Neuronal stem cell (in vitro differentiated cells): ENCODE results near the gene KBTBD7.

Experiments
- DNase-seq: peaks from one replicate; pipeline ENCODE4 v3.0.0-alpha.2; 2013; ENCODE audit warnings: low spot score
- H2AFZ ChIP-seq: one replicate; pipeline ENCODE4 v1.6.1; 2013; ENCODE audit warnings: mild to moderate bottlenecking, low read length, inconsistent platforms
- H2AK5ac ChIP-seq: 2 replicates; pipeline ENCODE4 v1.6.1; 2013; ENCODE audit warnings: low read depth, mild to moderate bottlenecking, inconsistent platforms, low read length, moderate library complexity, mixed read lengths
- H2BK120ac ChIP-seq: 2 replicates; pipeline ENCODE4 v1.6.1; 2013; ENCODE audit warnings: low read depth, mild to moderate bottlenecking, inconsistent platforms, low read length, moderate library complexity, mixed read lengths
- H2BK12ac ChIP-seq: one replicate; pipeline ENCODE4 v1.6.1; 2013; ENCODE audit warnings: low read length, inconsistent platforms
- H2BK15ac ChIP-seq: 2 replicates; pipeline ENCODE4 v1.6.1; 2013; ENCODE audit warnings: mild to moderate bottlenecking, low read length, inconsistent platforms, mixed read lengths
- H2BK5ac ChIP-seq: one replicate; pipeline ENCODE4 v1.6.1; 2013; ENCODE audit warnings: inconsistent platforms, mild to moderate bottlenecking, low read length, moderate library complexity
- H3K14ac ChIP-seq: one replicate; pipeline ENCODE4 v1.6.1; 2013; ENCODE audit warnings: low read length, inconsistent platforms
- H3K18ac ChIP-seq: 2 replicates; pipeline ENCODE4 v1.6.1; 2013; ENCODE audit warnings: low read length, inconsistent platforms
- H3K23ac ChIP-seq: 2 replicates; pipeline ENCODE4 v1.6.1; 2013; ENCODE audit warnings: low read depth, mild to moderate bottlenecking, mixed read lengths, low read length, inconsistent platforms; ENCODE audit not compliant: poor library complexity
- H3K27ac ChIP-seq: replicated peaks from 3 replicates; pipeline ENCODE4 v1.5.1; 2013; ENCODE audit warnings: low read length, inconsistent platforms
- H3K27me3 ChIP-seq, 3 experiments: 2 replicates each; pipeline ENCODE4 v1.6.1; 2013; ENCODE audit warnings: low read length in 3 of 3, mild to moderate bottlenecking in 2 of 3, inconsistent platforms in 1 of 3, low read depth in 1 of 3, mixed read lengths in 1 of 3, moderate library complexity in 1 of 3; ENCODE audit not compliant: control insufficient read depth in 3 of 3, insufficient read depth in 3 of 3
- H3K36me3 ChIP-seq, 2 donors: replicated peaks in 1 of 2; 2 replicates each; pipeline ENCODE4 v1.6.1; 2013; ENCODE audit warnings: low read length in 2 of 2; ENCODE audit not compliant: control insufficient read depth in 2 of 2, insufficient read depth in 2 of 2
- H3K4ac ChIP-seq: 2 replicates; pipeline ENCODE4 v1.6.1; 2013; ENCODE audit warnings: inconsistent platforms, mild to moderate bottlenecking, low read length, moderate library complexity
- H3K4me1 ChIP-seq, 2 donors: 1 replicate in 1 of 2; 2 replicates in 1 of 2; pipeline ENCODE4 v1.6.1; 2013; ENCODE audit warnings: low read length in 2 of 2, low read depth in 1 of 2; ENCODE audit not compliant: control insufficient read depth in 2 of 2, insufficient read depth in 1 of 2
- H3K4me2 ChIP-seq: one replicate; pipeline ENCODE4 v1.6.1; 2013; ENCODE audit warnings: mild to moderate bottlenecking, low read length, inconsistent platforms; ENCODE audit not compliant: insufficient read depth, poor library complexity, severe bottlenecking
- H3K4me3 ChIP-seq, 2 donors: 2 replicates each; pipeline ENCODE4 v1.5.1; 2013; ENCODE audit warnings: low read length in 2 of 2, mild to moderate bottlenecking in 2 of 2, inconsistent platforms in 1 of 2, moderate library complexity in 1 of 2
- H3K79me1 ChIP-seq: one replicate; pipeline ENCODE4 v1.6.1; 2013; ENCODE audit warnings: low read depth, mild to moderate bottlenecking, inconsistent platforms, low read length, moderate library complexity
- H3K9ac ChIP-seq: one replicate; pipeline ENCODE4 v1.6.1; 2013; ENCODE audit warnings: mild to moderate bottlenecking, low read depth, low read length, inconsistent platforms; ENCODE audit not compliant: poor library complexity
- H3K9me3 ChIP-seq, 2 donors: replicated peaks in 1 of 2; 2 replicates each; pipeline versions ENCODE3 to v1.6.1; 2013; ENCODE audit warnings: low read length in 2 of 2, mild to moderate bottlenecking in 2 of 2, inconsistent platforms in 1 of 2, low read depth in 1 of 2, mixed read lengths in 1 of 2, moderate library complexity in 1 of 2; ENCODE audit not compliant: control insufficient read depth in 2 of 2, insufficient read depth in 1 of 2
- H4K8ac ChIP-seq: one replicate; pipeline ENCODE4 v1.6.1; 2013; ENCODE audit warnings: low read depth, mild to moderate bottlenecking, inconsistent platforms, low read length, moderate library complexity
- H4K91ac ChIP-seq: one replicate; pipeline ENCODE4 v1.6.1; 2013; ENCODE audit warnings: low read length, low read depth, mild to moderate bottlenecking, inconsistent platforms; ENCODE audit not compliant: poor library complexity
- WGBS, 2 donors: extraction: QIAGEN DNeasy Blood & Tissue Kit; methylation state at CpG; one replicate each; pipeline ENCODE4 v1.1.7; 2013; ENCODE audit warnings: missing lambda C conversion rate in 2 of 2, mixed read lengths in 1 of 2; ENCODE audit not compliant: insufficient read length in 2 of 2, insufficient replicate concordance in 1 of 2; ENCODE audit errors: extremely low coverage in 2 of 2; 5-methylcytosine and 5-hydroxymethylcytosine counted together

The KBTBD7 gene

DNA sequence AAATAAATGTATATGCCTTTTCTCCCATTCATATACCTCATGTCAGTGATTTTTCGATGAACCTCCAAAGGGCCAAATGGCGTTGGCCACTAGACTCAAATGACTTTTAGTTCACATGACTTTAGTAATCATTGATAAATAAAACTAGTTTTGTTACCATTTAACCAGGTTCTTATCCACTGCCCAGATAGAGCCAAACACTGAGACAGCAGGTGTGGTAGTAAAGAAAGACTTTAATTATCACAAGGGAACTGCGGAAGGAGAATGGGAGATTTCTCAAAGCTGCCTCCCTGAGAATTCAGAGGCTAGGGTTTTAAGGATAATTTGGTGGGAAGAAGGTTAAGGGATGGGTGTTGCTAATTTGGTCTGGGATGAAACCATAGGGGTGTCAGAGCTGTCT, 42.4 kb downstream of the KBTBD7 start:
- Histone ChIP-seq H2AFZ (no peak overlapping the region), H2BK120ac (no peak overlapping the region), H2AK5ac (no peak overlapping the region), H3K23ac (no peak overlapping the region), H3K27me3 (no peaks in the 10 kb centered on the region), H3K14ac (no peak overlapping the region), H3K79me1 (no peaks in the 10 kb centered on the region), H3K36me3 (peaks cover 3 to 5% of the 10 kb centered on the region in 2 donors), H2BK15ac (no peak overlapping the region), H3K18ac (no peak overlapping the region), H3K9ac (no peak overlapping the region), H3K4me3 (no peak overlapping the region), H2BK5ac (no peak overlapping the region), H2BK12ac (no peak overlapping the region), H3K9me3 (peaks cover 12 to 43% of the 10 kb centered on the region in 2 donors), H3K4me1 (no peaks in the 10 kb centered on the region), H3K4me2 (no peak overlapping the region), H3K4ac (no peak overlapping the region), H4K8ac (no peak overlapping the region), H4K91ac (no peak overlapping the region), H3K27ac (no peak overlapping the region)
- no CpG with 5 or more reads among the region's 3 CpGs for WGBS, 2 donors
- DNase-seq = no peak

DNA sequence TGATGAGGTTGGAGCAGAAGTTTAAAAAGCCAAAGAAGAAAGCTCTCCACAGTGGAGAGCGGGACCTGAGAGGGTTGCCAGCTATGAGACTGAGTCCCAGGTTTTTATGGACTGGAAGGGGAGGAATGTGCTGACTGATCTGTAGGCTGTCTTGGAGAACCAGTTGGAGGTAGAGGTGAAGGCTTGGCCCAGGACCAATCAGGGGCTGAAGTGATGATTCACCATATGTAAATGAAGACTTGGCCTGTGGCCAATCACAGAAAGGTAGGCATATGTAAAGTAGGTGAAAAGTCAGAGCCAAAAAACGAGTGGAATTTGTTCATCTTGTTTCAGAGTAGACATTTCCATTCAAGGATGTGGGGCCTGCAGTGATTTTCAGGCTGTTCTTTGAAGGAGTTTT, 44.3 kb downstream of the KBTBD7 start:
- Histone ChIP-seq H2AFZ (no peak overlapping the region), H3K18ac (no peak overlapping the region)

DNA sequence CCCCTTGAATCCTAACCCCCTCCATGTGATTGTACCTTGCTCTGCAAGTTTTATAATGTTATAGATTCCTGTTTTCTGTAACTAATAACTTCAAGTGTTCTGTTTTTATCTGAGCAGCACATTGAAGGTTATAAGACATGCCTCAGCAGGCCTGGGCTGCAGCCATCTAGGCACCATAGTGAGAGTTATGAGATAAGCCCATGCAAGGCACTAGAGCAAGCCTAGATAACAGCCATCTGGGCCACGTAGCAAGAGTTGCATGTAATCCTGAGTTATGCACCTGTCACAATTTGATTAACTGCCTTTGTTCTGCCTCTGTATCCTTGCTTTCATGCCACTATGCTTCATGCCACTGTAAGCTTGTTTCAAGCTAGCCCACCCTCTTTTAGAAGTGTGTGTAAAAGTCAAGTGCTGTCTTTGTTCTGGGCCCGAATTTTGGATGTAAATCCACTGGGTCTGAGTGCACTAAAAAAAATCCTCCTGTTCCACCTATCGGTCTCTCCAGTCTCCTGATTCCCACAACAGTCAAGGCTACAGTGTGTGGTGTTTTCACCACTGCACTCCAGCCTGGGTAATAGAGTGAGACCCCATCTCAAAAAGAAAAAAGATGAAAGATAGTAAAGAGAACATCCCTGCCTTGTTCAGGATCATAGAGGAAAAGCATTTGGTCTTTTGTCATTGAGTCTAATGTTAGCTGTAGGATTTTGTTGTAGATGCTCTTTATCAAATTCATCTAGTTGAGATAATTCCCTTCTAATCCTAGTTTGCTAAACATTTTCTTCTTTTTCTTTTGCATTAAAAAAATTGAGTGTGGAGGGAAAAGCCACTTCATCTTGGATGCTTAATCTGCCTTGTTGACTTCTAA, 45.7 kb downstream of the KBTBD7 start:
- WGBS, 2 donors = no CpG with 5 or more reads among the region's 3 CpGs
- DNase-seq = no peak
- H3K9me3 ChIP-seq = peaks cover 16 to 52% of the 10 kb centered on the region in 2 donors

More for the DNA sequence above, 44.3 kb downstream of the KBTBD7 start:
- H2BK120ac ChIP-seq = no peak overlapping the region
- H3K36me3 ChIP-seq = peaks cover 3 to 5% of the 10 kb centered on the region in 2 donors
- H3K4me2 ChIP-seq = no peak overlapping the region
- H2AK5ac ChIP-seq = no peak overlapping the region
- H3K9me3 ChIP-seq = peaks cover 14 to 52% of the 10 kb centered on the region in 2 donors
- no peak overlapping the region for H2BK15ac ChIP-seq
- no peak overlapping the region for H2BK5ac ChIP-seq
- DNase-seq = no peak
- no peaks in the 10 kb centered on the region for H3K27me3 ChIP-seq
- H3K14ac ChIP-seq = no peak overlapping the region
- H3K4ac ChIP-seq = no peak overlapping the region
- no peak overlapping the region for H3K27ac ChIP-seq
- H3K9ac ChIP-seq = no peak overlapping the region
- H2BK12ac ChIP-seq = no peak overlapping the region
- no peaks in the 10 kb centered on the region for H3K79me1 ChIP-seq
- H4K8ac ChIP-seq = no peak overlapping the region
- no peak overlapping the region for H3K4me3 ChIP-seq
- no peak overlapping the region for H4K91ac ChIP-seq
- H3K4me1 ChIP-seq = peaks cover 0 to 2% of the 10 kb centered on the region in 2 donors
- WGBS, 2 donors = no CpG with 5 or more reads among the region's 2 CpGs
- H3K23ac ChIP-seq = no peak overlapping the region

DNA sequence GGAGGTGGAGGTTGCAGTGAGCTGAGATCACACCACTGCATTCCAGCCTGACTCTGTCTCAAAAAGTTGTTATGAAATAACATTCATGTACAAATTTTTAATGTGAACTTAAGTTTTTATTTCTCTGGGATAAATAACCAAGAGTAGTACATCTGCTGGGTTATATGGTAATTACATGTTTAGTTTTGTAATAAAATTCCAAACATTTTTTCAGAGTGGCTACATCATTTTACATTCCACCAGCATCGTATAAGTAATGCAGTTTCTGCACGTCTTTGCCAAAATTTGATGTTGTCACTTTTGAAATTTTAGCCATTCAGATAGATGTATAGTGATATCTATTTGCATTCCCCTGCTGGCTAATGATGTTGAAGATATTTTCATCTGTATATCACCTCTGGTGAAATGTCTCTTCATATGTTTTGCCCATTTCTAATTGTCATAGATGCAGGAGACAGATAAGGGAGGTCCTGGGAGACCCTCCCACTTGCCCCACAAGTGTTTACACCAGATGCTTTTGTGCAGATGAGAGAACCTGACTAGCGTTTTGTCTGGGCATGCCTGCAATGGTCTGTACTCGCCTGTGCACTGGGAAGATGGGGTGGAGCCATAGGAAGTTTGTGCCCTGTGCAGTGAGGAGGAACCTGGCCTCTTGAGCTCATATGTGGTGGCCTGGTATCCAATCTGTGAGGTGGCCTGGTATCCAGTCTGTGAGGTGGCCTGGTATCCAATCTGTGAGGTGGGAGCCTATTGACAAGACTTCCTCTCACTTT, 49.0 kb downstream of the KBTBD7 start:
- Histone ChIP-seq H3K4me2 (no peak overlapping the region), H3K27ac (no peak overlapping the region)
- no peak for DNase-seq

More for the DNA sequence above, 45.7 kb downstream of the KBTBD7 start:
- Histone ChIP-seq H2AK5ac (no peak overlapping the region), H3K36me3 (peaks cover 3 to 5% of the 10 kb centered on the region in 2 donors), H3K27ac (no peak overlapping the region), H2BK120ac (no peak overlapping the region), H3K4me3 (no peak overlapping the region), H3K4ac (no peak overlapping the region), H2BK5ac (no peak overlapping the region), H3K79me1 (peaks cover 2% of the 10 kb centered on the region), H3K4me1 (peaks cover 0 to 2% of the 10 kb centered on the region in 2 donors), H3K23ac (no peak overlapping the region), H3K14ac (no peak overlapping the region), H2AFZ (no peak overlapping the region), H4K8ac (no peak overlapping the region), H3K27me3 (no peaks in the 10 kb centered on the region), H3K9ac (no peak overlapping the region), H2BK12ac (no peak overlapping the region), H3K18ac (no peak overlapping the region), H2BK15ac (no peak overlapping the region), H4K91ac (no peak overlapping the region), H3K4me2 (no peak overlapping the region)

More for the DNA sequence above, 49.0 kb downstream of the KBTBD7 start:
- Histone ChIP-seq H3K9me3 (peaks cover 16 to 41% of the 10 kb centered on the region in 2 donors), H3K14ac (no peak overlapping the region), H2AFZ (peak overlapping the region; percentile 48), H3K23ac (no peak overlapping the region), H2AK5ac (no peak overlapping the region), H3K4me1 (peaks cover 1 to 2% of the 10 kb centered on the region in 2 donors), H3K36me3 (peaks cover 3 to 5% of the 10 kb centered on the region in 2 donors), H3K79me1 (peaks cover 2% of the 10 kb centered on the region), H4K8ac (no peak overlapping the region), H2BK15ac (no peak overlapping the region), H2BK12ac (peak overlapping the region; percentile 24), H3K4me3 (no peak overlapping the region), H3K18ac (no peak overlapping the region), H2BK5ac (no peak overlapping the region), H3K27me3 (no peaks in the 10 kb centered on the region), H4K91ac (no peak overlapping the region), H2BK120ac (no peak overlapping the region), H3K4ac (no peak overlapping the region), H3K9ac (no peak overlapping the region)
- WGBS, 2 donors = no CpG with 5 or more reads among the region's 4 CpGs
